Endometrial microvascular endothelial cells (primary cell): ENCODE data around the gene AHRR. TPM values are rescaled to one million over a fixed set of nuclear protein-coding genes. Genes with fewer than 3 reads are reported as not detected.
"Not testable (repeated sequence)": the region's sequence is repeated elsewhere in the genome, so short reads cannot be mapped to it uniquely, and the experiment has no call there.

Source experiments
- in situ Hi-C: cut with HindIII; loops from 2 replicates; pipeline ENCODE4 v1.10.0; 2017; ENCODE audit warnings: low sequenced_read_pairs, low pct_unique_long_range_greater_than_20kb; ENCODE audit errors: inconsistent ontology term
- total RNA-seq: library from RNA; depleted of rRNA; stranded (reverse); fragments of >200 nt; gene quantifications from one replicate; pipeline ENCODE4 v1.2.3, GENCODE V29; 2015; ENCODE audit errors: inconsistent ontology term

AHRR gene
- total RNA-seq, 1 donor from 2014 or later = 9.8 TPM

DNA sequence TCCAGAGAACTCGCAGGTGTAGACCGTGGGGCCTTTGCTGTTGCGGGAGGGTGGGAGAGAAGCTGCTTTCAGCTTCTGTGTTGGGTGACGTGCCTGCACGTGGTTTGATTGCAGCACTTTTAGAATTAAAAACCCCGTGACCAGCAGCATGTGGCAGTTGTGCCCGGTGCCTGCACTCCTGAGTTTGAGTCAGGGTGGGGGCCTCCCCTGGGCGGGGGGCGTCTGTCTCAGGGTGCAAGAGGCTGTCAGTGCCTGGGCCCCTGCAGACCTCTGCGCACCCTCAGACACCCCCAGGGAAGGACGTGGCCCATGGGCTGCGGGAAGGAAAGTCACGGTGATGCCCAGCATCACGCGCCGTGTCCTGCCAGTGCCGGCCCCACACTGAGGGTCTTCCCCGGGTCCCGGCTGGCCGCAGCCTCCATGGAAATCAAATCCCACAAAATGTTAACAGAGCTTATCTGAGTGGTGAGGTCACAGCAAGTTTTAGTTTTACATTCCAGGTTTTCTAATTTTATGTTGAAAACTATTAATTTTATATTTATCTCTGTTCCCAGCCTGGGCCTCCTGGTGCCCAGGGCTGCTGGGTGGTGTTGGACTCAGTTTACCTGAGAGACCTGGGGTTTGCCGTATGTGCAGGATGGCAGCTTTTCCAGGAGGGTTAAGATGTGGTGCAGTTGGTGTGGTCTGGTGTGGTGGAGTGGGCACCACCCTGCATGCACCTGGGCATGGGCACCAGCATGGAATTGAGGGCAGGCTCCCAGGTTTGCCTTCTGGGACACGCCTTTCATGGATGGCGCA is 33.3 kb downstream of the AHRR start:
- in situ Hi-C loops = no loop called here

DNA sequence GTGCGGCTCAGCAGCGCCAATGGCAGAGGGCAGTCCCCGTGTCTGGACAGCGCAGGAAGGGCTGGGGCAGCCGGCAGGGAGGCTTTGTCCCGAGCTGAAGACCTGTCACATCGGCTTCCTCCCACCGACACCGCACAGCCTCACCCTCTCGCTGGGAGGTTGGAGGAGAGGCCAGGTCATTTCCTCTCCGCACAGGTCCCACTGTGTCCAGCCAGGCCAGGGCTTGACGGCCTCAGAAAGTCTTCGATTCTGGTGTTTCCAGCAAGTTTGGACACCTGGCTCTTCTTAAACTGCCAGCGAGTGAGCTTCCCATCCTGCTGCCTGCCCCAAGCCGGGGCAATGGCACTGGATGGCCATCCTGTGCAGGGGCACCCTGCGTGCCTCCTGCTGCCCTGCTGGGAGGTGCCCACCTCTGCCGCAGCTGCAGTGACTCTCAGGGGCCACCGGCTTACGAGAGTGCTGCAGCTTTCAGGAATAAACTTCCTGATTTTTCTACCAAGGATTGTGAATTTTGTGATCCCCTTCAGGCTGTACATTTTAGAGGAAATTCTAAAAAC is 33.9 kb downstream of the AHRR start:
- in situ Hi-C loops = no loop called here

DNA sequence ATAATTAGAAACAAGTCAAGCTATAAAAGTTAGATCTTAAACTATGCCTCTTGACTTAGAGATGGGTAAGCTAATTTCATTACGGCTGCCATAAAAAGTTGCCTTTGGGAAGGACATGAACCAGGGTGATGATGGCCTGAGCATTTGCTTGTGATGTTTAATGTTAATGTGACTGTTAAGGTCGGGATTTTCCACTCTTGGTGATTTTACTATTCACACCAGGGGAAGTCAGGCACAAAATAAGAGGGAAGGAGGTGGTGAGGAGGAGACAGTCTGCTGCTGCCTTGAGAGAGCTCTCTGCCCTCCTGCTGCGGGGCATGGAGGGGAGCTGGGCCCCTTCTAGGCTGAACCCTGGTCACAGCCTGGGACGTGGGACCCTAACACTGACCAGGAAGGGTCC is 34.4 kb downstream of the AHRR start:
- in situ Hi-C loops = no loop called here

DNA sequence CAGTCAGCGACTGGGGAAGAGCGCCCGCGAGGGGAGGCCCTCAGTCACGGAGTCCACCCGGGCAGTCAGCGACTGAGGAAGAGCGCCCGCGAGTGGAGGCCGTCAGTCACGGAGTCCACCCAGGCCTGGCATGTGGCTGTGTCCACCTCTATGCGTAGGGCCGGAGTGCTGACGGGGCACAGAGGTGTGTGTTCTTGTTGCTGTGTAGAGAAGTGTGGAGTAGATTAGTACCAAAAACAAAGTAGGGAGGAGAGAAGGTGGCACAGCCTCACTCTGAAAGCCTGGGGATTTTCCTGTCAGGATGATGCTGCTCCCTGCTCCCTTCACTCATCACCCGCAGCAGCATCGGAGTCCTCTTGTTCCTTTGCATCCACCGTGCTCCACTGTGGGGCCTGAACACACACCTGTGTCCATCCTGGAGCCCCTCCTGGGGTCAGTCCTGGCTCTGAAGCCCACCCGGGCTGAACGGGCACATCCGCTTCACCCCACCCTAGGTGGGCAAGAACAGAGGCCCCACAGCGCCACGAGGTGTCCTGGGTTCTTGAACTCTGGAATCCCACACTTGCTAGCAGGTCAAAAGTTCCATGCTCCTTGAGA is 37.9 kb downstream of the AHRR start:
- in situ Hi-C loops = no loop called here

DNA sequence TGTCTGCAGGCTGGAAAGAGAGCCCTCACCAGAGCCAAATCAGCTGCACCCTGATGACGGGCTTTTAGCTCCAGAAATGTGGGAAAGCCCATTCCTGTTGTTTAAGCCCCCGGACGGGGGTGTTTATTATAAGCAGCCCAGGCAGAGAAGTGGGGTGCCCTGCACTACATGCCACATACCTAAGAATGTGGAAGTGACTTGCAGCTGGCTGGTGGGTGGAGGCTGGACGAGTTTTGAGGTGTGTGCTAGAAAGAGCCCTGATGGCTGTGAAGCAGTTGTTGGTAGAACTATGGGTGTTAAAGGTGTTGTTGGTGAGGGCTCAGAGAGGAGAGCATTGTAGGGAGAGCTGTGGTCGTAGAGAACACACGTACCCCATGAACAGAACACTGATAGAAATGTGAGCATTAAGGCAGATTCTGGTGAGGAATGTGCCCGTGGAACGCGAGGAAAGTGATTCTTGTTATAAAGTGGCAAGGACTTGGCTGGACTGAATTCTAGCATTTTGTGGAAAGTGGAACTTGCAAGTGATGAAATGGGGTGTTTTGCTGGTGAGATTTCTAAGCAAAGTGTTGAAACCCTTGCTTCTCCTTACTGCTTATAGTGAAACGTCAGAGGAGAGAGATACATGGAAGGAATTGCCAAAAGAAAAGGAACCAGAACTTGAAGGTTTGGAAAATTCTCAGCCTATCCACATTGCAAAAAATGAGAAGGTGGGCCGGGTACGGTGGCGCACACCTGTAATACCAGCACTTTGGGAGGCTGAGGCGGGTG is 38.9 kb downstream of the AHRR start:
- in situ Hi-C loops = no loop called here

DNA sequence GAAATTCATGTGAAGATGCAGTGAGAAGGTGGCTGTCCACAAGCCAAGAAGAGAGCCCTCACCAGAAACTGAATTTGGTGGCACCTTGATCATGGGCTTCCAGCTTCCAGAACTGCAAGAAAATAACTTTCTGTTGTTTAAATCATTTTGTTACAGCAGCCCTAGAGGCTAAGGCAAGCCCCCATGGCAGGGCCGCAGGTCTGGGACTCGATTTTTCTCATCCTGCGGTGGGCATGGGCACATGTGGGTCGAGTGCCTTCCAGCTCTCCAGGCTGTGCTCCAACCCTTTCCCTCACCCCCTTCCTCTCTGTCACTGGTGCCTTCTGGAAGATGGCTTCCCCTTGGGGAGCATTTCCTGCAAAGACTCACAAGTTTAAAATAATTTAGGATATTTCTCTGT is 40.7 kb downstream of the AHRR start:
- in situ Hi-C loops = no loop called here

DNA sequence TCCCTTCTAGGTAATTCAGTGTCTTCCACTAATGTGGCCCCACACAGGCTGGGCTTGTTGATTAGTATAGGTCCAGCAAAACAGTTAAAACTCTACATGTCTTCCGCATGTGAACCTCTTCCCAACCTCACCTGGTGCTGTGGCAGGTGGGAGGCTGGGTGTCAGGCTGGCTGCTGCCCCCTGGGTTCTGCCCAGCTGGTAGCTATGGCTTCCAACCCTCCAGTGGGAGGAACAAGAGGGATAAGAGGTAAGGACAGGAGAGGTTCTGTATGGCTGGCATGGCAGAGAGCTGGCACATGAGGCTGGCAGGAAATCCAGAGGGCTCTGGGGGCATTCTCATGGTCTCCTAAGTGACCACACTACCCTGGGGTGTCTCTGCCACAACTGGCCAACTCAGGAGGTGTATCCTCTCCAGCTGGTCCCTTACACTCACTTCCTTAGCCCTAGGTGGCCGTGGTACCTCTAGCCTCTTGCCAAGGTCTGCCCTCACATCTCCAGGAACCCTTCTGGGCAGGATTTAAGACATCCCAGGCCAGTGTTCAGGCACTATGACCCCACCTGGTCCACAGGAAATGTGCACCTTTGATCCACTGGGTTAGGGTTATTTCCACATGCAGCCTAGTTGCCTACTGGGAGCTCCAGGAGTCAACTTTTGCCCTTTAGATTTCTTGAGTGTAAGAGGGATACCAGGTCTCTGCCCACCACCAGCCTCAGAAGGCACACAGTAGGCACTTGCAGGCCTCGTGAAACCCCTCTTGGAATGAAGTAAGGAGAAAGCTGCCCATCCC is 41.7 kb downstream of the AHRR start:
- in situ Hi-C loops = no loop called here

DNA sequence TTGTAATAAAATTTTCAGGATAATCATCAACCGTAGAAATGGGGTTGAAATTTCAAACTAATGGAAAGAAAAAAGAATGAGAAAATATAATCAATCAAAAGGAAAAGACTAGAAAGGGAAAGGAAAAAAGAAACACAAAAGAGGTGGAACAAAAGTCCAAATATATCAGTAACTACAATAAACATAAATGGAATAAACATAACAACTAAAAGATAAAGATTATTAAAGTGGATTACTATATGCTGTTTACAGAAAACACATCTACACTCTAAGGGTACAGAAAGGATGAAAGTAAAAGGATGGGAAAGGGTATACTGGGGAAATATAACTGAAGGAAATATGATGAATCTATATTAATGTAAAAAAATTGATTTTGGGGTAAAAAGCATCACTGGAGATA is 43.0 kb downstream of the AHRR start:
- in situ Hi-C loops = no loop called here

DNA sequence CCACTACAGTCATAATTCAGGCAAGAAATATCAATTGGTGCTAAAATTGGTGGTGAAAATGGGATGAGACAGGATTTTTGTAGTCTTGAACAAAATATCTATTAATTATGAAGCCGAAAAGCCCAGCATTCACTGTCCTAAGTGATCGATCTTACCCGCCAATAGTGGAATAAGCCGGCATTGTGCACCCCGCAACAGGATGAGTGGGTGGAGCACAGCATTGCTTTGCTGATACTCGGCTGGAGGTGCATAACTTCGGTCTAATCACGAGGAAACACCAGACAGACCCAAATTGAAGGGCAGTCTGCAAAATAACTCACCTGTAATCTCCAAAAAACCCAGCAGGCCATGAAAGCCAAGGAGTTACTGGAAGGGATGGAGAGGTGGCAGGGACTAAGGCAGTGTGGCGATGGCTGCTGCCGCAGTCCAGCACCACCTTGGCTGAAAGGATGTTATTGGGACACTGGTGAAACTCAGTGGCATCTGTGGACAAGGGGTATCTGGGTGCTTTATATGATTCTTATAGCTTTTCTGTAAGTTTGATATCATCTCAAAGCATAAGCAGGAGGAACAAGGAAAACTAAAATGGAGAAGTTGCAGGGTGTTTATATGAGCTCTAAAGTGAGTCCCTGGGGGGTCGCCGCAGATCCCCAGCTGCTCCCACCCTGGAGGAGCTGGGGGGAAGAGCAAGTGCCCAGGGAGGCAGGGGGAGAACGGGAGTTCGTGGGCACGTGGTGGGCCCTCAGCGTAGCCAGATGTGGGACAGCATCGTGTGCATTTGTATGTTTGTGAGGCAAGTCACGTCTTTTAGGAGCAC is 45.2 kb downstream of the AHRR start:
- in situ Hi-C loops = no loop called here

DNA sequence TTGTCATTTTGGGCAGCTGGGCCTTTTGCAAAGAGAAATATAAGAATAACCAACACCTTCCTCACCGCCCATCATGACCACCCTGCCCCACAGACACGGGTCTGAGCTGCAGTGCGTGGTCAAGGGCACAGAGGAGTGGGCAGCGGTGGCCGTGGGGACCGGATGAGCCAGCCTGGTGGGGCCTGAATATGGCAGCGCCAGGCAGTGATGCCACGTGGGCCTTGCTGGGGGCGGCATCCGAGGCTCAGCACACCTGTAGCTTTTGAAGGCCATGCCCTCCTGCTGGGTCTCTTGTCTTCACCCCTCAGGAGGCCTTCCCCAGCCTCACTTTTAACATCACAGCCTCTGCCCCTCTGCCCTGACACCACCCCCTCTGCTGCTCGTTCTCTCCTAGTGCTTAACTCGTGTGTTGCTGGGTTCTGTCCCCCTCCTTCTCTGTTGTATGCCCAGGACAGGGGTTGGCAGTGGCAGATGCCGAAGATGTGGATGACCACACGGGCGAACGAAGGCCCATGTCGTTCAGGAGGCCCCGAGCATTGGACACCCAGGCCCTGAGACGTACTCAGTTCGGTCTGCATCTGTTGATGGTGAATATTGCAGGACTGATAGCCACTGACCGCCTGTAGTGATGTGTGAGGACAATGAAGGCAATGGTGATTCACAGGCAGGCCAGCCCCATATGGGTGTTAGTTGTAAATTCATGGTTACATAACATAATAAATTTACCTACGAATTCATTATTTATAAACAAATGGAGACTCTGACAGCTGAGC is 46.0 kb downstream of the AHRR start:
- in situ Hi-C loops = no loop called here

DNA sequence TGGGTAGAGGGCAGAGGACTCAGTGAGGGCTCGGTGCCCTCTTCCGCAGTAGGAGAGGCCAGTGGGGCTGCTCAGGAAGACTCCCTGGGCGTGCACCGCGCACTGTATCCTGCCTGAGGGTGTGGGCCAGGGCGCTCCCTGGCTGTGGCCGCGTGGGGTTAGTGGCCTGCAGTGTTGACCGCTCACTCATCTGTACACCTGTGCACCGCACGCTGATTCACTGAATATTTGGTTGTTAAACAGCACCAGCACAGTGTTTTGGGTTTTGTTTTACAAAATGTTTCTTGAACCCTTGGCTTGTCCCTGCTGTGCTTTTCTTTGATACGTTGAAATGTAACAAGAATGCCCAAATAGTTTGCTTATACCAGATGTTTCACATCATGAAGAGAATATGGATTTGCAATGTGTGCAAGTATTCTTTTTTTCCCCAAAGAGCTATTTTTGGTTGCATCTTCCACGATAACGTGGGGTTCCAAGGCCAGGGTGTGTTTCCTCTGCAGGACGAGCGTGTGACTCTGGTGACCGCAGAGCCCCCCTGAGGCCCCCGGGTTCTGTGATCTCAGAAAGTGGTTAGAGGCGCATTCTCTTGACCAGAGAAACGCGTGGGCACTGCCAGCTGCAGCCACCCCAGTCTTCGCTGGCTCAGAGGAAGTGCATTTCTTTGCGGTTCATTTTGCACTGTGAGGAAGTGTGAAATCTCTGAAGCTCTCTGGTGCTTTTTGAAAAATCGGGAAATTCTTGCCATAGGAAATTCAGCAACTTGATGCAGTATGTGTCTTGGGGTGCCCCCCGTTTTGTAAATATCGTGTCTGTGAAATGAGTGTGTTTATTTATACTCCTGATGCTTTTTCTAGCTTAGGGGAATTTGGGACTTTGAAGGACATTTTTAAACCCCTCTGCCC is 46.9 kb downstream of the AHRR start:
- in situ Hi-C loops = no loop called here

DNA sequence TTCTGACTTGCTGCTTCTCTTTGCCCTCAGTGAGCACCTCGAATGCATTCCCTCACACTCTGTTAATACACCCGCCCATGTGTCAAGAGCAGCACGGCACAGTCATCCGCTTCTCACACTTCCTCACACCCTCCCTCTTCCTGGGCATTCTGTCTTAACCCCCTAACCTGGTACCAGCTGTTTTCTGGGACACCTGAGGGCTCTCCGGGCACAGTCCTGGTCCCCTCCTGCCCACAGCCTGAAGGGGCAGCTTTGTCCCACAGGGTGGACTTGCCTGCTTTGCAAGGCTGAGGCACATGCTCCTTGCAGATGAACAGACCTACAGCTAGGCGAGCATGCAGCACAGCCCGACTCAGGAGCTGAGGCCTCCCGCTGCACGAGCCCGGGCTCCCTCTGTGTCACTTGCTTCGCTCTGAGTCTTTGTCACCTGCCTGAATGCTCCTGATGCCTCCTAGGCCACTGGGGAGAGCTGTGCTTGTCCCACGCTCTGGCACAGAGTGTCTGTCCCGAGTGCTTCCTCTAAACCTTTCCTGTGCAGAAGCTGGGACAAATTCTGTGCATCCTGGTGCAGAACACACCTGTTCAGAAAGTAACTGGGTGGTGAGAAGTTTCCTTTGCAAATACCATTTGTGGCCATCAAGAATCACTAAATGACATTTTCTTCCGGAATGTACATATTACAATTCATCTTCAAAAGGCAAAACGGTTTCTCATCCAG is 47.8 kb downstream of the AHRR start:
- in situ Hi-C loops = no loop called here

DNA sequence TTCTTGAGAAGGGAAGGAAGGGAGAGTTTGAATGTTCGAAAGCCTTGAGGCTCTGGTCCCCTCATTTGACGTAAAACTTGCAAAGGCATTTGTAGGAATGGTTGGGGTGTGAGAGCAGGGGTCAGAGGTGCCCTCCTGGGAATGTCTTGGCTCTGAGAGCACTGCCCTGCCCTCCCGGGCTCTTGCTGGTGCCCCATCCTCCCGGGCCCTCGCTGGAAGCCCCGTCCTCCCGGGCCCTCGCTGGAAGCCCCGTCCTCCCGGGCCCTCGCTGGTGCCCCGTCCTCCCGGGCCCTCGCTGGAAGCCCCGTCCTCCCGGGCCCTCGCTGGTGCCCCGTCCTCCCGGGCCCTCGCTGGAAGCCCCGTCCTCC is 48.3 kb downstream of the AHRR start:
- in situ Hi-C loops = not testable (repeated sequence)

DNA sequence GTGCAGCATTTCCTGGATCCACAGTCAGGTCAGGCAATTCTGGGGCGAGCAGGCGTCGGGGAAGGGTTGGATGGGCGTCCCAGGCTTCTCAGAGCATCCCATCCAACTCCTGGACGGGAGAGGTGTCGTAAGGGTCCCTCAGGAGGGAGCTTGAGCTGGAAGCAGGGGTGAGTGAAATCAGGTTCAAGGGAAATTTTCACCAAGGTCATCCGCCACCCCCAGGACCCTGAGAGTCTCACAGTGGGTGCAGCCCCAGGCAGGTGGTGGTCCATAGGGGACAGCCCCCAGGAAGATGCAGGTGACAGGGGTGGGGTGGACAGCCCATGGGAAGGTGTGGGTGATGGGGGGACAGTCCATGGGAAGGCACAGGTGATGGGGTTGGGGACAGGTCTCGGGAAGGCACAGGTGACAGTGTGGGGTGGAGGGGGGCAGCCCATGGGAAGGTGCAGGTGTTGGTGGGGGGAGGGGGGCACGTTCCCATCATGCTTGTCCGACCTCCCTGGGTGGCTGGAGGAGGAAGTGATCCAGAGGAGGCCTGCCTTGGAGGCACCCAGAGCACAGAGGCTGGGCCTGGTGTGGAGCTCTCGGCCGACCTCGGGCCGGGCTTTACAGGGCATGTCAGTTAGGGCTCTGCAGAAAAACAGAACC is 48.9 kb downstream of the AHRR start:
- in situ Hi-C loops = no loop called here

DNA sequence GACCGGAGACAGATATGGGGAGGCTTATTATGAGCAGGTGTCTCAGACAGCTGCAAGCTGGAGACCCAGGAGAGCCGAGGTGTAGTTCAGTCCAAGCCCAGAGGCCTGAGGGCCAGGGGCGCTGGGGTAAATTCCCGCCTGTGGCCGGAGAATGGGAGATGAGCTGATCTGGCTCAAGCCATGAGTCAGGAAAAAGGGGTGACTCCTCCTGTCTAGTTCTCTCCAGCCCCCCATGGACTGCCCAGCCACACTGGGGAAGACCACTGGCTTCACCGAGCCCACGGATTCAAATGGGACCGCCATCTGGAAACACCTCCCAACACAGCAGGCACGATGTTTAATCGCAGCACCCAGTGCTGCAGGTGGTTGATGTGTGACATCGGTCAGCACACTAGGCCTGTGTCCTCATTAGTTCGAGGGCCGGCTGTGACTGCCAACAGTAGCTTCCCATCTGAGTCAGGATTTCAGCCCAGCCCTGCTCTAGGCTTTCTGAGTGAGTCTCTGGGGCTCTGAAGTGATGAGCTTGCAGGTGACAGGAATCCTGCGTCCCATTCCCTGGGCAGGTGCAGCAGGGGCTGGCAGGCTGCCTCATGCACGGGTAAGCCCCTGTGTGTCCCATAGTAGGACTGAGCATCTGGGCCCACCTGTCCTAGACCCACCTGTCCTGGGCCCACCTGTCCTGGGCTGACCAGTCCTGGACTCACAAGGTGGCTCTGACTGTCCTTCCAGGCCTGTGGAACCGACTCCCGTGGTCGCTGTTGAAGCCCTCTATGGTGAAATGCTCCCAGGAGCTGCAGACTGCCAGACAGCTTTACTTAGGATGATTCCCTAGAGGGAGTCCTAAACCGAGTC is 49.7 kb downstream of the AHRR start:
- in situ Hi-C loops = no loop called here
